Liver (tissue), 9 donors: ENCODE measurements around the gene CD28. TPM values are rescaled to one million over a fixed set of nuclear protein-coding genes. Genes with fewer than 3 reads are reported as not detected.

ENCODE experiments used
- DNase-seq: peaks from one replicate; pipeline ENCODE4 v3.0.0-alpha.2; 2017; ENCODE audit warnings: low spot score
- H3K27ac ChIP-seq, 2 donors: one replicate each; pipeline ENCODE4 v1.7.0; 2013; ENCODE audit warnings: inconsistent platforms in 2 of 2, low read length in 2 of 2, control low read depth in 1 of 2, low read depth in 1 of 2, mild to moderate bottlenecking in 1 of 2
- H3K27me3 ChIP-seq, 4 donors: one replicate each; pipeline versions ENCODE4 v1.6.1 to v1.7.0; 2013; ENCODE audit warnings: low read length in 3 of 4, inconsistent platforms in 1 of 4, mild to moderate bottlenecking in 1 of 4, moderate library complexity in 1 of 4; ENCODE audit not compliant: control insufficient read depth in 4 of 4, insufficient read depth in 4 of 4
- H3K36me3 ChIP-seq, 4 donors: one replicate each; pipeline versions ENCODE4 v1.6.1 to v1.7.0; 2013; ENCODE audit warnings: low read length in 3 of 4, mild to moderate bottlenecking in 3 of 4, low read depth in 1 of 4, moderate library complexity in 1 of 4; ENCODE audit not compliant: control insufficient read depth in 4 of 4, insufficient read depth in 3 of 4
- H3K4me1 ChIP-seq, 4 donors: one replicate each; pipeline versions ENCODE4 v1.6.1 to v1.7.0; 2013; ENCODE audit warnings: low read length in 3 of 4, mild to moderate bottlenecking in 3 of 4, moderate library complexity in 1 of 4; ENCODE audit not compliant: control insufficient read depth in 4 of 4, insufficient read depth in 4 of 4
- H3K4me3 ChIP-seq, 3 donors: one replicate each; pipeline versions ENCODE4 v1.6.1 to v1.7.0; 2013; ENCODE audit warnings: low read length in 3 of 3, control low read depth in 1 of 3, low read depth in 1 of 3, mild to moderate bottlenecking in 1 of 3
- H3K9ac ChIP-seq, 2 donors: one replicate each; pipeline ENCODE4 v1.7.0; 2013; ENCODE audit warnings: low read length in 2 of 2, mild to moderate bottlenecking in 2 of 2, moderate library complexity in 2 of 2, control low read depth in 1 of 2, low read depth in 1 of 2
- H3K9me3 ChIP-seq, 4 donors: one replicate each; pipeline versions ENCODE4 v1.6.1 to v1.7.0; 2013; ENCODE audit warnings: low read length in 3 of 4; ENCODE audit not compliant: control insufficient read depth in 4 of 4
- EGR1 ChIP-seq, 2 donors: IDR thresholded peaks; 2 replicates each; pipeline ENCODE4 v1.6.1; 2016 to 2018; ENCODE audit warnings: antibody characterized with exemption in 2 of 2, low read depth in 2 of 2
- FOXA1 ChIP-seq: IDR thresholded peaks from 2 replicates; pipeline ENCODE4 v1.6.1; 2016; ENCODE audit warnings: antibody characterized with exemption
- GABPA ChIP-seq, 2 donors: IDR thresholded peaks in 1 of 2; conservative IDR thresholded peaks in 1 of 2; 2 replicates each; pipeline ENCODE4 v1.6.1; 2016; ENCODE audit warnings: antibody characterized with exemption in 2 of 2, mild to moderate bottlenecking in 1 of 2, moderate library complexity in 1 of 2
- HNF4A ChIP-seq, 2 donors: conservative IDR thresholded peaks; 2 replicates each; pipeline ENCODE4 v1.6.1; 2016; ENCODE audit warnings: antibody characterized with exemption in 2 of 2, mild to moderate bottlenecking in 2 of 2
- HNF4G ChIP-seq: IDR thresholded peaks from 2 replicates; pipeline ENCODE4 v1.6.1; 2016; ENCODE audit warnings: antibody characterized with exemption
- JUND ChIP-seq, 2 donors: IDR thresholded peaks; 2 replicates each; pipeline ENCODE4 v1.6.1; 2016; ENCODE audit warnings: antibody characterized with exemption in 2 of 2
- RAD21 ChIP-seq, 2 donors: IDR thresholded peaks; 2 replicates each; pipeline ENCODE4 v1.6.1; 2016; ENCODE audit warnings: antibody characterized with exemption in 2 of 2, mild to moderate bottlenecking in 2 of 2
- TAF1 ChIP-seq: conservative IDR thresholded peaks from 2 replicates; pipeline ENCODE4 v1.6.1; 2016; ENCODE audit warnings: antibody characterized with exemption, mild to moderate bottlenecking
- YY1 ChIP-seq: IDR thresholded peaks from 2 replicates; pipeline ENCODE4 v1.6.1; 2016; ENCODE audit warnings: antibody characterized with exemption, mild to moderate bottlenecking
- WGBS: extraction: QIAGEN DNeasy Blood & Tissue Kit; methylation state at CpG from one replicate; pipeline ENCODE4 v1.1.7; 2013; 5-methylcytosine and 5-hydroxymethylcytosine counted together
- polyA plus RNA-seq, 2 donors: library from polyadenylated mRNA; stranded (reverse) in 1 of 2; unstranded in 1 of 2; fragments of 200-250 nt in 1 of 2; fragments of >200 nt in 1 of 2; fragmentation: Nextera tagmentation in 1 of 2; extraction: Ambion mirVana in 1 of 2; gene quantifications; one replicate each; pipeline versions ENCODE4 v1.2.1 to v1.2.3, GENCODE V29; 2013 to 2015
- total RNA-seq, 2 donors: library from RNA; depleted of rRNA; stranded (reverse); fragments of >200 nt; gene quantifications; one replicate each; pipeline ENCODE4 v1.2.3, GENCODE V29; 2014
- TF ChIP-seq, protein P1 (sequence below): IDR thresholded peaks from 2 replicates; pipeline ENCODE4 v1.6.1; 2016; ENCODE audit warnings: antibody characterized with exemption, mild to moderate bottlenecking
- TF ChIP-seq, protein P2 (sequence below): IDR thresholded peaks from 2 replicates; pipeline ENCODE4 v1.6.1; 2016; ENCODE audit warnings: antibody characterized with exemption
- TF ChIP-seq, protein P3 (sequence below): fragments of 150-350 bp; IDR thresholded peaks from 2 replicates; pipeline ENCODE4 v1.5.1; 2017; ENCODE audit warnings: improper control_type of control experiment, low read depth, low read length; ENCODE audit not compliant: missing input control
- TF ChIP-seq, protein P4 (sequence below): IDR thresholded peaks from 2 replicates; pipeline ENCODE4 v1.6.1; 2016; ENCODE audit warnings: antibody characterized with exemption
- donor health status: healthy.
- donor health status: healthy.
- donor health status: healthy.
- donor health status: healthy.
- donor health status: healthy.

The CD28 gene
- total and polyA plus RNA-seq, 4 donors, result 0.08 to 0.93 (median 0.33) TPM

DNA sequence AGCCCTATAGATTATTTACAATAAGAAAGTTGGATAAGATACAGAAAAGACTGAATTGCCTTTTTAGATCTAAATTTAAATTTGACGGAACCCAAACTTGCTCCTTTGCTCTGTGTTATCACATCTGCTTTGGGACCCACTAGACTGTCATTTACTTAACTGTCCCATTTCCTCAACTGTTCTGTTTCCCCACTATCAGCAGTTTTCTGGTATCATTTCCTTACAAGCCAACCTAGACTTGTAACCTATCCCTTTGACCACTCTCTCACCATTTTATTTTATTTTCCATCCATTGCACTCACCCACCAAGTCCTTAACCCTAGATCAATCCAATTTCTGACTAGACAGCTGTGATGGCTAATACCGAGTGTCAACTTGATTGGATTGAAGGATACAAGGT, 38.6 kb upstream of the CD28 start:
- no peaks in the 10 kb centered on the region for H3K4me1 ChIP-seq
- H3K27me3 ChIP-seq, result no peaks in the 10 kb centered on the region
- no peak for DNase-seq
- 94% methylated on average over 2 of the region's 2 CpGs for WGBS
- no peaks in the 10 kb centered on the region for H3K9me3 ChIP-seq
- TF ChIP-seq JUND (IDR thresholded peaks at IDR 0.05) (no peak), EGR1 (IDR thresholded peaks at IDR 0.05; ENCODE audit: low read depth in 2 of 2) (no peak), TAF1 (no peak)
- no peak overlapping the region for H3K27ac ChIP-seq
- no peak overlapping the region for H3K4me3 ChIP-seq
- no peak overlapping the region for H3K9ac ChIP-seq
- H3K36me3 ChIP-seq, result no peaks in the 10 kb centered on the region

DNA sequence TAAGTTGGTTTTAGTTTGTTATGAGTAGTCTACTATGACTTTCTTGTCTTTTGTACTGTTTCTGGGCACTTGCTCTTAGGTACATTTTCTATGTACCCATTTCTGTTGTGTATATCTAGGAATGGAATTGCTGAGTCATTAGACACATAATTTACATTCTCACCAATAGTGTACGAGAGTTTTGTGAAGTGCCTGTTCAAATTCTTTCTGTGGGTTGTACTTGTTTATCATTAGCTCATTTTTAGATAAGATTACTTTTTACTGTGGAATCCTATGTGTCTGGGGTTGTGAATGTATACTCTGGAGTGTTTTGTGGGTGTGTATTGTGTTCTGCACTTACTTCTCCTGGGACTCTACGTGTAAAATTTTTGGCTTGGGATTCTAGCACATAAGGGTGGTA, 36.6 kb upstream of the CD28 start:
- H3K27me3 ChIP-seq, result no peaks in the 10 kb centered on the region
- no peak for DNase-seq
- H3K36me3 ChIP-seq, result no peaks in the 10 kb centered on the region
- WGBS, result 89% methylated on average over 2 of the region's 2 CpGs
- H3K9me3 ChIP-seq, result no peaks in the 10 kb centered on the region
- H3K27ac ChIP-seq, result no peak overlapping the region
- H3K4me1 ChIP-seq, result no peaks in the 10 kb centered on the region
- H3K9ac ChIP-seq, result no peak overlapping the region
- TF ChIP-seq FOXA1 (no peak), HNF4G (no peak), RAD21 (IDR thresholded peaks at IDR 0.05) (no peak), YY1 (no peak)
- TF ChIP-seq, protein P1, sequence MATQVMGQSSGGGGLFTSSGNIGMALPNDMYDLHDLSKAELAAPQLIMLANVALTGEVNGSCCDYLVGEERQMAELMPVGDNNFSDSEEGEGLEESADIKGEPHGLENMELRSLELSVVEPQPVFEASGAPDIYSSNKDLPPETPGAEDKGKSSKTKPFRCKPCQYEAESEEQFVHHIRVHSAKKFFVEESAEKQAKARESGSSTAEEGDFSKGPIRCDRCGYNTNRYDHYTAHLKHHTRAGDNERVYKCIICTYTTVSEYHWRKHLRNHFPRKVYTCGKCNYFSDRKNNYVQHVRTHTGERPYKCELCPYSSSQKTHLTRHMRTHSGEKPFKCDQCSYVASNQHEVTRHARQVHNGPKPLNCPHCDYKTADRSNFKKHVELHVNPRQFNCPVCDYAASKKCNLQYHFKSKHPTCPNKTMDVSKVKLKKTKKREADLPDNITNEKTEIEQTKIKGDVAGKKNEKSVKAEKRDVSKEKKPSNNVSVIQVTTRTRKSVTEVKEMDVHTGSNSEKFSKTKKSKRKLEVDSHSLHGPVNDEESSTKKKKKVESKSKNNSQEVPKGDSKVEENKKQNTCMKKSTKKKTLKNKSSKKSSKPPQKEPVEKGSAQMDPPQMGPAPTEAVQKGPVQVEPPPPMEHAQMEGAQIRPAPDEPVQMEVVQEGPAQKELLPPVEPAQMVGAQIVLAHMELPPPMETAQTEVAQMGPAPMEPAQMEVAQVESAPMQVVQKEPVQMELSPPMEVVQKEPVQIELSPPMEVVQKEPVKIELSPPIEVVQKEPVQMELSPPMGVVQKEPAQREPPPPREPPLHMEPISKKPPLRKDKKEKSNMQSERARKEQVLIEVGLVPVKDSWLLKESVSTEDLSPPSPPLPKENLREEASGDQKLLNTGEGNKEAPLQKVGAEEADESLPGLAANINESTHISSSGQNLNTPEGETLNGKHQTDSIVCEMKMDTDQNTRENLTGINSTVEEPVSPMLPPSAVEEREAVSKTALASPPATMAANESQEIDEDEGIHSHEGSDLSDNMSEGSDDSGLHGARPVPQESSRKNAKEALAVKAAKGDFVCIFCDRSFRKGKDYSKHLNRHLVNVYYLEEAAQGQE, result no peak
- TF ChIP-seq, protein P2, sequence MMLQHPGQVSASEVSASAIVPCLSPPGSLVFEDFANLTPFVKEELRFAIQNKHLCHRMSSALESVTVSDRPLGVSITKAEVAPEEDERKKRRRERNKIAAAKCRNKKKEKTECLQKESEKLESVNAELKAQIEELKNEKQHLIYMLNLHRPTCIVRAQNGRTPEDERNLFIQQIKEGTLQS, result no peak
- H3K4me3 ChIP-seq, result no peak overlapping the region

DNA sequence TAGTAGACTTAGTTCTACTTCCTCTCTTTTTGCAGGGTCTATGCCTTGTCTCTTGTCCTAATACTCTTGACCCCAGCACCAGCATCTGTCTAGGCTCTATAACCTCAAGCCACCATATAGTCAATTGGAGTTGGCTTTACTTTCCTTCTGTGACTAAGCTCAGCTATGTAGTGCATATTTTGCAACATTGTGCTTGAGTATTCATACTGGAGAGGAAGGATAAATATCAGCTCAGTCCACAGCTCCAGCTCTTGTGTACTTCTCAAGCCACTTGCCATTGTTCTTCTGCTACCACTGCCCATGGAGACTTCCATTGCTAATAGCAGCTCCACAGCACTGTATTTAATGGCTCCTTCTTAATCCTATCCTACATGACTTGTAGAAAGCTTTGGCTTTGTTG, 35.5 kb upstream of the CD28 start:
- H3K27ac ChIP-seq, result no peak overlapping the region
- TF ChIP-seq, protein P2, result no peak
- TF ChIP-seq, protein P3, sequence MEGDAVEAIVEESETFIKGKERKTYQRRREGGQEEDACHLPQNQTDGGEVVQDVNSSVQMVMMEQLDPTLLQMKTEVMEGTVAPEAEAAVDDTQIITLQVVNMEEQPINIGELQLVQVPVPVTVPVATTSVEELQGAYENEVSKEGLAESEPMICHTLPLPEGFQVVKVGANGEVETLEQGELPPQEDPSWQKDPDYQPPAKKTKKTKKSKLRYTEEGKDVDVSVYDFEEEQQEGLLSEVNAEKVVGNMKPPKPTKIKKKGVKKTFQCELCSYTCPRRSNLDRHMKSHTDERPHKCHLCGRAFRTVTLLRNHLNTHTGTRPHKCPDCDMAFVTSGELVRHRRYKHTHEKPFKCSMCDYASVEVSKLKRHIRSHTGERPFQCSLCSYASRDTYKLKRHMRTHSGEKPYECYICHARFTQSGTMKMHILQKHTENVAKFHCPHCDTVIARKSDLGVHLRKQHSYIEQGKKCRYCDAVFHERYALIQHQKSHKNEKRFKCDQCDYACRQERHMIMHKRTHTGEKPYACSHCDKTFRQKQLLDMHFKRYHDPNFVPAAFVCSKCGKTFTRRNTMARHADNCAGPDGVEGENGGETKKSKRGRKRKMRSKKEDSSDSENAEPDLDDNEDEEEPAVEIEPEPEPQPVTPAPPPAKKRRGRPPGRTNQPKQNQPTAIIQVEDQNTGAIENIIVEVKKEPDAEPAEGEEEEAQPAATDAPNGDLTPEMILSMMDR, result no peak
- no peak for TF ChIP-seq HNF4A (conservative IDR thresholded peaks at IDR 0.05)
- TF ChIP-seq, protein P1, result no peak
- no peak for TF ChIP-seq GABPA (IDR thresholded peaks at IDR 0.05 in 1 of 2, conservative IDR thresholded peaks at IDR 0.05 in 1 of 2)
- TF ChIP-seq, protein P4, sequence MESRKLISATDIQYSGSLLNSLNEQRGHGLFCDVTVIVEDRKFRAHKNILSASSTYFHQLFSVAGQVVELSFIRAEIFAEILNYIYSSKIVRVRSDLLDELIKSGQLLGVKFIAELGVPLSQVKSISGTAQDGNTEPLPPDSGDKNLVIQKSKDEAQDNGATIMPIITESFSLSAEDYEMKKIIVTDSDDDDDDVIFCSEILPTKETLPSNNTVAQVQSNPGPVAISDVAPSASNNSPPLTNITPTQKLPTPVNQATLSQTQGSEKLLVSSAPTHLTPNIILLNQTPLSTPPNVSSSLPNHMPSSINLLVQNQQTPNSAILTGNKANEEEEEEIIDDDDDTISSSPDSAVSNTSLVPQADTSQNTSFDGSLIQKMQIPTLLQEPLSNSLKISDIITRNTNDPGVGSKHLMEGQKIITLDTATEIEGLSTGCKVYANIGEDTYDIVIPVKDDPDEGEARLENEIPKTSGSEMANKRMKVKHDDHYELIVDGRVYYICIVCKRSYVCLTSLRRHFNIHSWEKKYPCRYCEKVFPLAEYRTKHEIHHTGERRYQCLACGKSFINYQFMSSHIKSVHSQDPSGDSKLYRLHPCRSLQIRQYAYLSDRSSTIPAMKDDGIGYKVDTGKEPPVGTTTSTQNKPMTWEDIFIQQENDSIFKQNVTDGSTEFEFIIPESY, result no peak
- H3K4me3 ChIP-seq, result no peak overlapping the region
- no peak overlapping the region for H3K9ac ChIP-seq
- DNase-seq, result no peak
- no peaks in the 10 kb centered on the region for H3K9me3 ChIP-seq
- H3K36me3 ChIP-seq, result no peaks in the 10 kb centered on the region
- H3K4me1 ChIP-seq, result no peaks in the 10 kb centered on the region
- no peaks in the 10 kb centered on the region for H3K27me3 ChIP-seq
